ENCODE measurements around the gene ZFP36.
"Not testable (repeated sequence)": the region's sequence is repeated elsewhere in the genome, so short reads cannot be mapped to it uniquely, and the experiment has no call there.

Gene ZFP36

GRCh38 chr19:39449116-39449797, 42.6 kb downstream of the ZFP36 start:
- no peak for DNase-seq

- not testable (repeated sequence) for DNase-seq
Measured at GRCh38 chr19:39451257-39451656, 44.6 kb downstream of the ZFP36 start.
